ENCODE data around the gene LGI1. TPM values are rescaled to one million over a fixed set of nuclear protein-coding genes. Genes with fewer than 3 reads are reported as not detected.

Gene LGI1
- total RNA-seq, 1 donor from 2014 or later = 0.13 TPM

DNA sequence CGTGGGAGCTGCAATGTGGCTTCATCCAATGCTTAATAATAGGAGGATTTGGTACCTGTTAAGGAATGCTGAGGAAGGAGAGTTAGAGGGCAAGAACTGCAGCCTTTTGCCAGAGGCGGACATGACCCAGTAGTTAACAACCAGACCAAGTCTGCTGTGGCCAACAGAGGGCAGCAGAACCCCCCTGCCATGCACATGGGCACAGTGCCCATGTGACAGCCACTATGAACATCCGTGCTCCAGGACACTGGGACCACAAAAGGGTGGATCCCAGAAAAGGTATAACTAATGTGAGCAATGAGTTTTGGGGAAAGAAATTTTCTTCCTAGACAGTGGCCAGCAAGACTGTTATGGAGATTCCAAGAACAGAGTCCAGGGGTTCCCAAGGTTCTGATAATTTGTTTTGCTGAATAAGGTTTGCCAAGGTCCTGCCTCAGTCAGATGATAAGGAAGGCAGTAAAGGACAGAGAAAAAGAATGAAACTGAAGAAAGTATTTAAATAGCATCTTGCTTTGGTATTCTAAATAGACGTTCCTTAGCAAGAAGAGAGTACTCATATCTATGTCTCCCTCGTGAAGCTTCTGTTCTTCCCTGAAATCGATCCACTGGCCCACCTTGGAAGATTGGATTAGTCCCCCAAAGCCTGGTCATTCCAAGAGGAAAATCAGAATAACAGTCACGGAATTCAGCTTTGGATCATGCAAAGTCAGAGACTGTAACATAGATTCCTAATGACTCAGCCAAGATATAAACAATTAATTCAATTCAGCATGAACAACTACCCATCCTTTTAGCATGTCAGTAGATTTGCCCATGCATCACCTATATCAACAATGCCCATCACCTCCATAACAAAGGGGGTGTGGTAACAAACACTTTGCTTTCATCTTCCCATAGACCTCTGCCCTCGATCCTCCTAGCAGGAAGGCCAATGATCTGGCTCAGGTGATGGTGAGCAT, 56.0 kb downstream of the LGI1 start:
- H3K9me3 Mint-ChIP-seq = peaks cover 4% of the 10 kb centered on the region
- TF ChIP-seq, protein P1, sequence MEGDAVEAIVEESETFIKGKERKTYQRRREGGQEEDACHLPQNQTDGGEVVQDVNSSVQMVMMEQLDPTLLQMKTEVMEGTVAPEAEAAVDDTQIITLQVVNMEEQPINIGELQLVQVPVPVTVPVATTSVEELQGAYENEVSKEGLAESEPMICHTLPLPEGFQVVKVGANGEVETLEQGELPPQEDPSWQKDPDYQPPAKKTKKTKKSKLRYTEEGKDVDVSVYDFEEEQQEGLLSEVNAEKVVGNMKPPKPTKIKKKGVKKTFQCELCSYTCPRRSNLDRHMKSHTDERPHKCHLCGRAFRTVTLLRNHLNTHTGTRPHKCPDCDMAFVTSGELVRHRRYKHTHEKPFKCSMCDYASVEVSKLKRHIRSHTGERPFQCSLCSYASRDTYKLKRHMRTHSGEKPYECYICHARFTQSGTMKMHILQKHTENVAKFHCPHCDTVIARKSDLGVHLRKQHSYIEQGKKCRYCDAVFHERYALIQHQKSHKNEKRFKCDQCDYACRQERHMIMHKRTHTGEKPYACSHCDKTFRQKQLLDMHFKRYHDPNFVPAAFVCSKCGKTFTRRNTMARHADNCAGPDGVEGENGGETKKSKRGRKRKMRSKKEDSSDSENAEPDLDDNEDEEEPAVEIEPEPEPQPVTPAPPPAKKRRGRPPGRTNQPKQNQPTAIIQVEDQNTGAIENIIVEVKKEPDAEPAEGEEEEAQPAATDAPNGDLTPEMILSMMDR (IDR thresholded peaks at IDR 0.05; ENCODE audit: unreplicated experiment) = peak; percentile 14
- H3K4me1 Mint-ChIP-seq = peaks cover 15% of the 10 kb centered on the region
- DNase-seq (ENCODE audit: low spot score in 2 of 2, unreplicated experiment in 2 of 2) = no peak
- H3K27ac Mint-ChIP-seq = no peak overlapping the region
- H3K27me3 Mint-ChIP-seq (ENCODE audit: low read depth) = peaks cover 22% of the 10 kb centered on the region
- H3K4me3 Mint-ChIP-seq = no peak overlapping the region
- H3K36me3 Mint-ChIP-seq = no peaks in the 10 kb centered on the region

DNA sequence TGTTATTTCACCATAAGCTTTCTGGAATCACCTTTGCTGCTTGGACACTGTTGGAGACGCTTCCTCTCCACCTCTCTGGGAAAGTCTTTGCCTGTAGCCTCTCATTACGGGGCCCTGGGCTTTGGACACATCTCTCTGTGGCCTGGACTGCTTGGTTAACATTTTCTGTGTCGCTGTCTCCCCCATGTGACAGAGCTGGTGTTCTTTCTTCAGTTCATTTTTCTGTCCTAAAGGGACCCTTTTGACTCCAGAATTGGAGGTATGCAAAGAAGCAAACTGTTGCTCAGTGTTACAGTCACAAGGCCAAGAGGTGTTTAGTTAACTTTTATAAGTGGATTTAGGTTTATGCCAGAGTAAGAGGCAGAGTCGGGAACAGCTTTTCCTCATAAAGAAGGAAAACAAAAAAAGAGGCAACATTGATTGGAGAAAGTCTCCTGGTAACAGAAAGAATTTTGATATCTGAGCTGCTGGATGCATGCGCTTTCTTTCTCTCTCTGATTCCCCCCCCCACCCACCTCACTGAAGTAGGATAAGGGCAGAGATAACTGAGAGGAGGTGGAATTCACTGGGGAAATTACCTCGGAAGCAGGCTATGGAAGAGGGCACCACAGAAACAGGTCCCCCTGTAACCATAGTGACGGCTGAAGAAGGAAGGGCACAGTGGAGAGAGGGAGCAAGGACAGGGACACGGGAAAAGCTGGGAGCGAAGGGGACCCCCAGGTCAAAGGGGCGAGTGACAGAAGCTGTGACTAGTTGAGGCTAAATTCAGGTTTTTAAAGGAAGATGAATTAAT, 57.8 kb downstream of the LGI1 start:
- H3K36me3 Mint-ChIP-seq = no peaks in the 10 kb centered on the region
- H3K9me3 Mint-ChIP-seq = peaks cover 3% of the 10 kb centered on the region
- H3K4me1 Mint-ChIP-seq = peaks cover 15% of the 10 kb centered on the region
- H3K4me3 Mint-ChIP-seq = peak overlapping the region; percentile 28
- TF ChIP-seq, protein P1 (IDR thresholded peaks at IDR 0.05; ENCODE audit: unreplicated experiment) = no peak
- DNase-seq (ENCODE audit: low spot score in 2 of 2, unreplicated experiment in 2 of 2) = no peak
- no peak overlapping the region for H3K27ac Mint-ChIP-seq
- H3K27me3 Mint-ChIP-seq (ENCODE audit: low read depth) = peaks cover 24% of the 10 kb centered on the region

DNA sequence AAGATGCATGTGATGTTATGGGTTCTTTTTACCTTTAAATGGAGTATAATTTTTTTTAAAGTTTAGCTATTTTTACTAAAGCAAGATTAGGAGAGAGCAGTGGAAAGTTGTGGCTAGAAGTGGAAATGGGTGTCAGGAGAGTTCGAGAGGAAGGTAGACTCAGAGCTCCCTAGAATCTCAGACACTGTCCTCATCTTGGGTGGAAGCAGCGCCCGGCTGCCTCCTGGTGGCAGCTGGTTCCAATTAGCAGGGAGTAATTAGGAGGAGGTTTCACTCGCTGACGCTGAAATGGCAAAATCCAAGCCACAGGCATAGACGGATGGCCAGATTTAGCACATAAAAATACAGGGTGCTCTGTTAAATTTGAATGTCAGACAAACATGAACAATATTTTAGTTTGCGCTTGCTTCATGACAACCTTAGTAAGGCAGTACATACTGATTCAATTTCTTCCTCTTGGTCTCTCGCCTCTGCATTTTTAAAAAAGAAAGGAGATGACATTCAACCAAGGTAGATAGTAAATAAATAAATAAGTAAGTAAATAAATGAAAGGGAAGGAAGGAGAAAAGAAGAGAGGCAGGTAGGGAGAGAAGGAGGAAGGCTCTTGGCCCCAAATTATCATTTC, 58.5 kb downstream of the LGI1 start:
- peaks cover 24% of the 10 kb centered on the region for H3K27me3 Mint-ChIP-seq (ENCODE audit: low read depth)

DNA sequence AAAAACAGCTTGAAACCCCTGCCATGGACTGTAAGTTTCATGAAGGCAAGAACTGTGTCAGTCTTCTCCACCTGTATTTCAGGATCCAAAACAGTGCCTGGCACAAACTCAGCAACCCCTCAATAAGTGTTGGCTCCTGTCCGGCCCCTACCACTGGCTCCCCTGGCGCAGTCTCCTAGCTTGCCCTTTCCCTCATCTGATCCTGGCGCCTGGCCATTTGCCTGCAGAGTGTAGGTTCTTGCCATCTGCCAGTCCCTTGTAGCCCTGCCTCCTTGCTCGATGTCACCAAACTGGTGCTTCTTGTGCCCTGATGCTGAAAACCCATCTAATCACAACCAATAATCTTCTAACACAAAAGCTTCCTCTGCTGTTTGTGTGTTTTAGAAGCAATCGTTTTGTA, 60.4 kb downstream of the LGI1 start:
- no peaks in the 10 kb centered on the region for H3K36me3 Mint-ChIP-seq
- no peak overlapping the region for H3K4me3 Mint-ChIP-seq
- H3K9me3 Mint-ChIP-seq = peaks cover 4% of the 10 kb centered on the region
- TF ChIP-seq, protein P1 (IDR thresholded peaks at IDR 0.05; ENCODE audit: unreplicated experiment) = no peak
- peaks cover 21% of the 10 kb centered on the region for H3K4me1 Mint-ChIP-seq
- no peak overlapping the region for H3K27ac Mint-ChIP-seq
- peaks cover 24% of the 10 kb centered on the region for H3K27me3 Mint-ChIP-seq (ENCODE audit: low read depth)
- no peak for DNase-seq (ENCODE audit: low spot score in 2 of 2, unreplicated experiment in 2 of 2)

More for the DNA sequence above, 58.5 kb downstream of the LGI1 start:
- Mint-ChIP-seq H3K9me3 (peaks cover 4% of the 10 kb centered on the region), H3K36me3 (no peaks in the 10 kb centered on the region), H3K4me3 (peak overlapping the region; percentile 28), H3K27ac (no peak overlapping the region), H3K4me1 (peaks cover 18% of the 10 kb centered on the region)
- peak in 1 of 2 experiments; percentile 64 for DNase-seq (ENCODE audit: low spot score in 2 of 2, unreplicated experiment in 2 of 2)
- TF ChIP-seq, protein P1 (IDR thresholded peaks at IDR 0.05; ENCODE audit: unreplicated experiment) = peak; percentile 34

DNA sequence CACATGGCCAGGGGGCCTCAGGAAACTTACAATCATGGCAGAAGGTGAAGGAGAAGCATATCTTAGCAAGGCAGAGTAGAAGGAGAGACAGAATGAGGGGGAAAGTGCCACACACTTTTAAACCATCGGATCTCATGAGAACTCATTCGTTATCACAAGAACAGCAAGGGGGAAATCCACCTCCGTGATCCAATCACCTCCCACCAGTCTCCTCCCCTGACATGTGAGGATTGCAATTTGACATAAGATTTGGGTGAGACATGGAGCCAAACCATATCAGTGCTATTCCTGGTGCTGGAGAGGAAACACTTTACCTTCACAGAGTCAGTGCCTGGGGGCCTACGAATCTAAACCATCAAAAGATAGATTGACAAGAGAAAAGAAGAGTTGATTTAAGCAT, 61.8 kb downstream of the LGI1 start:
- DNase-seq (ENCODE audit: low spot score in 2 of 2, unreplicated experiment in 2 of 2) = no peak
- TF ChIP-seq, protein P1 (IDR thresholded peaks at IDR 0.05; ENCODE audit: unreplicated experiment) = no peak
- peaks cover 21% of the 10 kb centered on the region for H3K4me1 Mint-ChIP-seq
- H3K36me3 Mint-ChIP-seq = no peaks in the 10 kb centered on the region
- H3K9me3 Mint-ChIP-seq = peaks cover 4% of the 10 kb centered on the region
- H3K4me3 Mint-ChIP-seq = no peak overlapping the region
- H3K27ac Mint-ChIP-seq = no peak overlapping the region
- peaks cover 24% of the 10 kb centered on the region for H3K27me3 Mint-ChIP-seq (ENCODE audit: low read depth)

Data from mesothelial cell of epicardium (in vitro differentiated cells).